GM18517 (cell line): ENCODE data around the gene IER2.

Experiments used
- ATAC-seq: cut with Tn5 transposase; IDR thresholded peaks from one replicate; pipeline ENCODE4 v1.9.1; 2021; ENCODE audit warnings: mild to moderate bottlenecking, moderate library complexity; ENCODE audit not compliant: unreplicated experiment

Gene IER2, protein sequence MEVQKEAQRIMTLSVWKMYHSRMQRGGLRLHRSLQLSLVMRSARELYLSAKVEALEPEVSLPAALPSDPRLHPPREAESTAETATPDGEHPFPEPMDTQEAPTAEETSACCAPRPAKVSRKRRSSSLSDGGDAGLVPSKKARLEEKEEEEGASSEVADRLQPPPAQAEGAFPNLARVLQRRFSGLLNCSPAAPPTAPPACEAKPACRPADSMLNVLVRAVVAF

DNA sequence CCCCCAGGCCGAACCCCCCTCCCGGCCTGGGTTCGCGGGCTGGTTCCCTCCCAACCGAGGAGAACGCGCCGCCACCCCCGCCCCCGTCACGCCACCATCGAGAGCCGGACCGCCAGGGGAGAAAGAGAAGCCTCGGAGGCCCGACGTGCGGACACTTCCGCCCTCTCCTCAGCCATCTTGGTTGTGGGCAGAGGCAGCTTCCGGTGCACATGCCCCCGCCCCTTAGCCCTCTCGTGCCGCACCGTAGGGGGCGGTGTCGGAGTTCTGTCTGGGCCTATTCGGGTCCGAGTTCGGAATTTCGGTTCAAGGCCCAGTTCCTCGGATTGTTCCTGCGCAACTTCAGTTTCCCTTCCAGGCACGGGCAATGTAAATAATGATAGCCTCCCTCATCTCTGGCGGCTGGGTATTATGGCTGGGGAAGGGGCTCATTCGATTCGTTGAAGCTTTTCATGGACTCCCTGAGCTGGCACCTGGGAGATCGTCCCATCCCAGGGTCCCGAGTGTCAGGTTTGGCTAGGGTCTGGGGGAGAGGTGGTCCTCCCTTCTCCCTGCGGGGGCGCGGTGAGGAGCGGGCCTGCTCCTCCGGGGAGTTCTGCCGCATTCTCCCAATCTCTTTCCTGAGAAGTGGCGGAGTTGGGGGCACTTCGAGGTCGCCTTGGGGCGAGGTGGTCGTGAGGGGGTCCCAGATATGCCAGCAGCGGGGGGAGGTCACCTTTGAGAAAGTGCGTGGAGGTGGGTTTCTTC, at the start of gene IER2, which contains the start of gene STX10:
Gene IER2 (plus strand): TSS at position 225 of the 744 bp plus-strand sequence. CDS start 2,776 bp downstream, outside the sequence.
Gene STX10 (minus strand): TSS at position 189 of the 744 bp plus-strand sequence. CDS start 202 bp downstream, outside the sequence.
- peak; percentile 34 for ATAC-seq

DNA sequence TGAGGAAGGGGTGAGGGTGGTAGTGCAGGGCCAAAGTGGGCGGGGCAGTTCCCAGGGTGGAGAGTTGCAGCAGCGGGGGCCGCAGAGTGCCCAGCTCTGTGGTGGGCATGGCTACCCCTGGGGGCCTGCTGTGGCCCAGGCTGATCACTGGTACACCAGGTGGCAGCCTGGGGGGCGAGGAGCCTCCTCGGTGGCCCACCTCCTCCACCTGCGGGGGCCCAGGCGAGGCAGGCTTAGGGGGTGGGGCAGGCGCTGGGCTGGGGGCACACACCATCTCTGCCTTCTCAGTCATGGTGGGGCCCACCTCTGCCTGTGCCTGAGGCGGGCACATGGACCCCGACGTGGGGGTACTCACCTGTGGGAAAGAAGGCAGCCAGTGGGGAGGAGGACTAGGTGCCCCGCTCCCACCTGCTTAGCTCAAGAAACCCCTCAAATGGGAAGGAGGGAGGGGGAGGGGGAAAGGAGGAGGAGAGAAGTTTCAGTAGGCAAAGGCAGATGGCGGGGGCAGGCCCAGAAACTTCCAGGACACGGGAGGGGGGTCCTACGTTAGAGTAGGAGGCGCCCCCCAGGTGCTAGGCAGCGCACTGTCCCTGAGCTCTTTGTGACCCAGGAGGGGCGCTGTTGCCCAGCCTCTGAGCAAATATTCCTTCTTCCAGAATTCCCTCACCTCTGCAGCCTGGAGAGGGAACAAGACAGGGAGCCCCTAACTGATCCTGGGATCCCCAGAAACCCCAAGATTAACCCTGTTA, 49.2 kb upstream of the IER2 start:
- no peak for ATAC-seq

DNA sequence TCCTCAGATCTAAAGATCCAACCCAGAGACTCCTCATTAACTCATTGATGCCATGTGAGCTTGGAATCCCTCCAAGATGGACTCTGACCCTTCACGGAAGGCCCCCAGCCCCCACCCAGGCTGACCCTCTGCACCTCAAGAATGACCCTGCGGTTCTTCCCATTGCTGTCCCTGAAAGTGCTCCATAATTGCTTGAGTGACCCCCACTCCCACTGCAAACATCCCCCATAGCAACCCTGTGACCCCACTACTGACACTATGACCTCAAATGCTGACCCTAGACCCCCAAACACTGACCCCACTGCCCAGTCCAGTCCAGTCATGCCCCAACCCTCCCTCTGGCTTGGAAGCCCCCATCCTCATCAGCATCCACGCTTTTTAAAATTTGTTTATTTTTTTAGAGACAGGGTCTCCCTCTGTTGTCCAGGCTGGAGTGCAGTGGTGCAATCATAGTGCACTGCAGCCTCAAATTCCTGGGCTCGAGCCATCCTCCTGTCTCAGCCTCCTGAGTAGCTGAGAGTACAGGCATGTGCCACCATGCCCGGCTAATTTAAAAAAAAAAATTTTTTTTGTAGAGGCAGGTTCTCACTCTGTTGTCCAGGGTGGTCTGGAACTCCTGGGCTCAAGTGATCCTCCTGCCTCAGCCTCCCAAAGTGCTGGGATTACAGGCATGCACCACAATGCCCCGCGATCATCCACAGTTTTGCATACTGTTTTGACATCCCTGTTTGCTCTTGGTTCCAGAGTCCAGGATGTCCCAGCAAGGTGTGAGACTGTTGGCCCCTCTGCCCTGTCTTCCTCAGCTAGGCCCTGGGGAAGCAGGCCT, 48.4 kb upstream of the IER2 start:
- no peak for ATAC-seq

DNA sequence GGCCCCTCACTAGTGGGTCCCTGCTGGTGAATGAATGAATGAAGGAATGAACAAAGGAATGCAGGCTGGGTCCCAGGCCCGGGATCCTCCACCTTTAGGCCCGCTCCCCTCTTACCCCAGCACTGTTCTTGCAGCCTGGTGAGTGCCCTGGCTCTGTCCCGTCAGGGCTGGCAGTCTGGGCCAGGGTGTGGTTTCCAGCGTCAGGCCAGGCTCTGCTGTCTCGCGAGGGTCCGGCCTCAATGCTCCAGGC, 47.9 kb upstream of the IER2 start:
- ATAC-seq = no peak

DNA sequence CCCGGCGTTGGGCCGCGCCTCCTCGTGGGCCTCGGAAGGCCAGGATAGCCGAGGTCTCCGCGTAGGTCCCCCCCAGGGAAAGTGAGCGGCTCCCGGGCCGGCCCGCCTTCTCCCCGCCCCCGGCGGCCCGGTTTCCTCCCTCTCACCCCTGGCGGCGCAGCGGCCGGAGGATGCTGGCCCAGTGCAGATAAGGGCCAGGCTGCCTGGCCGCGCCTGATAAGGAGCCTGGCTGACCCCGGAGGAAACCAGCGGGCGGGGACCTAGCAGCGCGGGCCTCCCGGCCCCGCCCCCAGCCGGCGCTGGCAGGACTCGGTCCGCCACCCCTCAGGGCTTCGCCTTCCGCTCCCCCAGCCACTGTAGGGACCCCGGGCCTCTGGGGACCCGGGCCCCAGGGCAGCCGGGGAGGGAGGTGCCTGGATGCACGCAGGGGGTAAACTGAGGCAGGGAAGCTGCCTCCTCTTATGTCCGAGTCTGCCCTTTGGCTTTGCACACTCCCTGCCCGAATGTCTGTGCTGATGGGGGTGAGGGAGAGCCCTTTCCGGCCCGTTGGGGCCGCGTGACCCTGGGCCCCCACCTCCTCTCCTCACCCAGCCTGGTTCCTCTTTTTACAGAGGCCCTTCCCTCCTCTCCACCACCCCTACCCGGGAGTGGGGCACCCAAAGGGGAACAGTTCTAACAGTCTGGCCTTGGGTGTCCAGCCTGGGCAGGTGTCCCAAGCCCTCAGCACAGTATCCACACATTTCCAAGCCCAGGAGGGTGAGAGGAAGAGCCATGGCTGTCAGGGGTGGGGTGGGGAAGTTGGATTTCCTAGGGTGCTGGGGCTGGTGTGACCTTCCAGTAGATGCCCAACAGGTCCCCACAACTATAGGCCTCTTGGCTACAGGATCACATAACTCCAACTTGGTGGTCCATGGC, 47.3 kb upstream of the IER2 start, which contains the start of gene LYL1:
Gene LYL1 (minus strand): TSS at position 193 of the 915 bp plus-strand sequence. CDS start 1,687 bp downstream, outside the sequence.
- ATAC-seq = peak; percentile 34

DNA sequence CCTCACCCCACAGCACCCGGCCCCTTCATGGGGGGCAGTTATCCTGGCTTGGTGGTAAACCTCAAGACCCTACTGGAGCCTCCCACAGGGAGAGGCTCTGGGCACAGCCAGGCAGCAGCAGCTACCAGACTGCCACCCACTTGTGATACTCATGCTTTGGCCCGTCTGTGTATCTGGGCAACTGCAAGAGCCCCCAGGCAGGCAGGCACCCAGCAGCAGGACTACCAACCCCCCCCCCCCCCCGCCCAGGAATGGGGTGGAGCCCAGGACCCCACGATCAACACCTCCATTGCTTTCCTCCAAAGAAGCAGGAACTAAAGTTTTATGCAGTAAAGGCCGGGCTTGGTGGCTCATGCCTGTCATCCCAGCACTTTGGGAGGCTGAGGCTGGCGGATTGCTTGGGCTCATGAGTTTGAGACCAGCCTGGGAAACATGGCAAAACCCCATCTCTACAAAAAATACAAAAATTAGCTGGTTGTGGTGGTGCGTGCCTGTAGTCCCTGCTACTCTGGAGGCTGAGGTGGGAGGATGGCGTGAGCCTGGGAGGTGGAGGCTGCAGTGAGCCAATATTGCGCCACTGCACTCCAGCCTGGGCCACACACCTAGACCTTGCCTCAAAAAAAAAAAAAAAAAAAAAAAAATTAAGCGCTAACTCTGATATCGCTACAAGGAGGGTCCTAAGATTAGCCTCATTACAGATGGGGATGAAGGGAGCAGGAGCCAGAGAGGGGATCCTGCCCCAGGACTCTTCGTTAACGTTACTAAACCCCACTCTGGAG, 46.4 kb upstream of the IER2 start:
- ATAC-seq = no peak

DNA sequence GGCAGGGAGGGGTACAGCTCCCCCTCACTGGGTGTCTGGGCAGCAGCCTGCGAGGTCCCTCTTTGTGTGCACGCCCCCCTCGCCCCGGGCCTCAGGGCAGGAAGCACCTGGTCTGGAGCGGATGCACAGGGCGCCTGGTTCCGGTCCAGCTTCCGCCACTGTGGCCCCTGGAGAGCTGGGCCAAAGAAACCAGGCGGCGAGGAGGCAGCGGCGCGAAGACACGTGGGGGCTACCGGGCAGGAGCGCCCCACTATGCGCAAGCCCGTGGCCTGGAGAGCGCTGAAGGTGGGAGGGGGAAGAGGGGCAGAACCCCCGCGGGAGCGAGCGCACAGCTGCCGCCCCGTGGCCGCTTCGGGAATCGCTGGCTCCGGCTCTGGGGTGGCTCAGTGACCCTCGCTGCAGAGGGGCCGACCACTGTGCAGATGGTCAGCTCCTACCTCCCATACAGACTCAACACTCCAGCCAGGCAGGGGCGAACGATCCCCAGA, 45.8 kb upstream of the IER2 start:
- peak; percentile 35 for ATAC-seq

DNA sequence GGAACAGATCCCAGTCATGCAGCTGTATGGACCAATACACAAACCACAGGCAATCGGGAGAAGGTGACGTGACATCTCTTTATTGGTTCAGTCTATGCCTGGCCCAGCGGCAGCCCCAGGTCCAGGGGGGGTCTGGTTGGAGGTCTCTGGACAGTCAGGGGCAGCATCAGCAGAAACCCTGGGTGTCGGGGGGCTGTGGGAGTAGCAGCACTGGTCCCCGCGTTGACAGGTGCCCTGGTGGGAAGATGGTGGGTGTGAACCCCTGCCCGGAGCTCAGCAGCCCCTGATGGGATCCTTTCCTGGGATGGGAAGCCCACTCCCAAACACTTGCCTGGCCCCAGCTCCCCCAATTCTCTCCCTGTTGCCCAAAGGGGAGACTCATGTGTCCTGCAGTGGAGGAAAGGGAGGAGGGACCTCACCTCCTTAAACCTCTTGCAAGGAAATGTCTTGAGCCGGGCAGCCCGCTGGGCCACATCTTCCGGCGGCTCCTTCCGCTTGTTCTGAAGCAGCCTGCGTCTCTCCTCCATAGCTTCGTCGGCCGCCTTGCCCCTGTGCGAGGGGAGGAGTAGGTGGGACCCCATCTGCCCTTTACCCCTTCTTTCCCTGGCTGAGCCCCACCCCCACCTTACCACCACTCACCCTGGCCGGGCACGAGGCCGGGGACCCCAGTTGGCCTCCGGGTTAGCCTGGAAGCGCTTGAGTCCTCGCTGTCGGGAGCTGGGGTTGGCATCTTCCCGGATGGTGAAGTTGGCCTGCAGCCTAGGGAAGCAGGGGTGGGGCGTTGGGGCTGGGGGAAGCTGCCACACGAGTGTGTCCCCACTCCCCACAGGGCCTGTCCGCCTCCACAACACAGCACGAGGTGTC, 45.1 kb upstream of the IER2 start:
- peak; percentile 6 for ATAC-seq

DNA sequence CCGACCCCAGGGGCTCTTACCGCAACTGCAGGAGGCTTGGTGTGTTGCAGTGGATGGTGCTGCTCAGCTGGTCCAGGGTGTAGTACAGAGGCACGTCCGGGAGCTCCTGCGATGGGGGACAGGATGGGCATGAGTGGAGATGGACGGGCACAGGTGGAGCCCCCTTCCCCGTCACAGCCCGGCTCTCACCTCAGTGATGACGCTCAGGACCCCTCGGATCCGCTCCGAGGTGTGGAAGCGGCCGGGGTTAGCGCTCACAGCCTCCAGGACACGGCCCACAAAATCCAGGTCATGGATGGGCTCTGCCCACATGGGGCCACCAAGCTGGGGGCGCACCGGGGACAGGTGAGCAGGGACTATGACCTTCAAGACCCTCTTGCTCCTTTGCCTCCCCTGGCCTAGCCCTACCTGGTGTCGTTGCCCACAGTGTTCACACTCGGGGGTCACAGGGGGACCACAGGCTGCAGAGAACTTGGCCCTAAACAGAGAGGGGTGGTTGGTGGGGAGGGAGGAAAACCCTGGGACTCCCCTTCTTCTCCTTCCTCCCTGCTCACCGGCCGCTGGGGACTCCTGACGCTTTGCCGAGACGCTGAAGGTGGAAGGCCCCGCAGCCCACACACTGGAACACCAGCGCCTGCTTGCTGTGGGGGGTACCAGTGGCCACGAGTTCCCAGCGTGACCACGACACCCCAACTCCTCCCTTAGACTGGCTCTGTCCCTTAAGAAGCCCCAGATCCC, 40.7 kb upstream of the IER2 start:
- ATAC-seq = no peak

DNA sequence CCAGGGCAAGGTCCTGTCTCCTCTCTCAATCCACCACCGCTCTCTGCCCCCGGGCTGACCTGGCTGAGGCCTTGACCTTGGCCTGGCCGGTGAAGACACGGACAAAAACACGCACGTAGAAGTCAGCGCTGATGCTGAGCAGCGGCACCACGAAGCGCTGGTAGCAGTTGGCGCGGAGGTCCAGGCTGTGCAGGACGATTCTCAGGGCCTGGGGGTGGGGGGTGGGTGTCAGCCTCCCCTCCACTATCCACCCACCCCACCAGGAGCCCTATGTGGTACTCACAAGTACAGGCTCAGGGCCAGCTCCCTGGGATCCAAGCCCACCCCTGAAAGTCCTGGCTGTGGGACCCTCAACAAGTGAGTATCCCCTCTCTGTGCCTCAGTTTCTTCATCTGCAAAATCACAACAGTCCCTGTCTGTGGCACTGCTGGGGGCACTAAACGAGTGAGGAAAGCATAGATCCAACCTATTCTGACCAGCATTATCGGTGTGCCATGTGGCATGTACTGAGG, 40.1 kb upstream of the IER2 start:
- ATAC-seq = no peak

DNA sequence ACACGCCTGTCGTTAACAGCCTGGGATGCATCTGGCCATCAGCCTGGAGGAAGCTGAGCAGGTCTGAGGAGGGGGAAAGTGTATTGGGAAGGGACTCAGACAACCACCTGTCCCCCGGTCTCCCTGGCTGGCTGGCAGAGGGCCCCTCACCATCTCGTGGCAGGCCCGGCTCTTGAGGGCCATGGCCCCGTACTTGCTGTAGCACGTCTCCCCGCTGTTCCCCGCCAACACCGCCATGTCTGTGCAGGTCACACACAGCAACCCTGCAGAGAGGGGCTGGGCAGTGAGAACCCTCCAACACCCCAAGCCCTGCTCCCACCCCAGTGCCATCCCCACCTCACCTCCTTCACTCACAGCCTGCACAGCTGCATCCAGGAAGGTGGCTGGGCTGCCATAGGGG, 37.7 kb upstream of the IER2 start:
- no peak for ATAC-seq

DNA sequence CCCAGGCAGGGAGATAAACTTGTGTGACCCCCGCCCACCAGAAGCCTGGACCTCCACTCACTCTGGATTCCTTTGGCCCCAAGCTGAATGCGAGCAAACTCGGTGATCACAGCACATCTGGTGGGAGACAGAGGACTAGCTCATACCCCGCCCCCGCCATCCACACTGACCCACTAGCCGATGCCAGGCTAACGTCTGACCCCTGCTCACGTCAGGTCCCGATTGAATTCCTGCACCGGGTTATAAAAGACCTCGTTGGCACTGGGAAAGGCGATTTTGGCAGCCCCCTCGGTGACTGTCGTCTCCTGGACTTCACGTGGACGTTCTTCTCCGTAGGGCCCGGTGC, 34.3 kb upstream of the IER2 start:
- ATAC-seq = no peak

DNA sequence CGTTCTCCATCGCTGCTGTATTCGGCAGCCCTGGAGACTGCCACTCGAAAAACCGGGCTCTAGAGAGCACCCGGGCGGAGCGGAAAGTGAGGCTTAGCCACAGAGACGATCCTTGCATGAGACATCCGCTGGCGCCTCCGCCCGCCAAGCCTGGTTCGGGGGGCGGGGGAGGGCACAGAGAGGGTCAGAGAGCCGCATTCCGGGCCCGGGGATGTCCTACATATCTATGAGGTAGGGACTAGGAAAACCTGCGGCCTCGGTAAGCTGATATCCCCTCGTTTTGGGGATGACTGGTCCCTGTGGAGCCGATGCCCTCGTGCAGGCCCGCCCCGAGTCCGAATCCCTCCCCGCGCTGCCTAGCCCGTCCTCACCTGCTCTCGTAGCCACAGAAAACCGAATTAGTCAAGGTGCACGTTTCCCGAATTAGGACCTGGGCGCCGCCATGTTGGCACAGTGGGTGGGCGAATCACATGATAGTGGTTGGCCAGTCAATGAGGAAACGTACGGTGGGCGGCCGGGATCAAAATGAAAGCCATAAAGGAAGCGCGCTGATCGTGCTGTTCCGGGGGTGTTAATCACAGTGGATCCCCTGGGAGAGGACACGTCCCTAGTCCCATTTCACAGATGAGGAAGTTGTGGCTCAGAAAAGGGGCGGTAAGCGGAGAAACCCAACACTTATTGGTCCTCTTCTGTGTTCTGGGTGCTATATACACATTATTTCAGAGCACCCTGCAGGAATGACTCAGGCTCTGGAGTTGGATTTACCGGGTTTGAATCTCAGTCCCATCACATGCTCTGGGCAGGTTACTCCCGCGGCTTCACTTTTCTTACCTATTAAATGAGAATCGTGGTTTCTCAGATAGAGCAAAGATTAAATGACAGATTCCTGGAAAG, 33.7 kb upstream of the IER2 start, which contains the start of gene TRMT1:
Gene TRMT1 (minus strand): TSS at position 459 of the 894 bp plus-strand sequence. CDS start 341 bp downstream, at position 118.
- no peak for ATAC-seq

DNA sequence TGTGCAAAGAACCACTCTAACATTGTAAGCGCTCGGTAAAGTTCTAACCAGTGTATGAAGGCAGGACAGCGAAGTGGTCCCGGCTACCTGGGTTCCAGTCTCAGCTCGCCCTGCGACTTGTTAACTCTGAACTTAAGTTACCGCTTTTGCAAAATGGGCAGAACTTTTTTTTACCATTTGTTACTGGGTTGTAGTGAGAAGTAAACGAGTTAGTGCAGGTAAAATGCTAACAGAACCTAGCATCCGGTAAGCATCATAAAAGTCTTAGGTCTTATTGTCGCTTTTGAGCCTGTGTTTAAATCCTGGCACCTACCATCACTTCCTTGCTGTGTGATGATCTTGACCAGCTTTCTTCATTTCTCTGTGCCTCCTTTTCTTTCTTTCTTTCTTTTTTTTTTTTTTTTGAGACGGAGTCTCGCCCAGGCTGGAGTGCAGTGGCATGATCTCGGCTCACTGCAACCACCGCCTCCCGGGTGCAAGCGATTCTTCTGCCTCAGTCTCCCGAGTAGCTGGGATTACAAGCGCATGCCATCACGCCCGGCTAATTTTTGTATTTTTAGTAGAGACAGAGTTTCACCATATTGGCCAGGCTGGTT, 32.9 kb upstream of the IER2 start:
- ATAC-seq = no peak

DNA sequence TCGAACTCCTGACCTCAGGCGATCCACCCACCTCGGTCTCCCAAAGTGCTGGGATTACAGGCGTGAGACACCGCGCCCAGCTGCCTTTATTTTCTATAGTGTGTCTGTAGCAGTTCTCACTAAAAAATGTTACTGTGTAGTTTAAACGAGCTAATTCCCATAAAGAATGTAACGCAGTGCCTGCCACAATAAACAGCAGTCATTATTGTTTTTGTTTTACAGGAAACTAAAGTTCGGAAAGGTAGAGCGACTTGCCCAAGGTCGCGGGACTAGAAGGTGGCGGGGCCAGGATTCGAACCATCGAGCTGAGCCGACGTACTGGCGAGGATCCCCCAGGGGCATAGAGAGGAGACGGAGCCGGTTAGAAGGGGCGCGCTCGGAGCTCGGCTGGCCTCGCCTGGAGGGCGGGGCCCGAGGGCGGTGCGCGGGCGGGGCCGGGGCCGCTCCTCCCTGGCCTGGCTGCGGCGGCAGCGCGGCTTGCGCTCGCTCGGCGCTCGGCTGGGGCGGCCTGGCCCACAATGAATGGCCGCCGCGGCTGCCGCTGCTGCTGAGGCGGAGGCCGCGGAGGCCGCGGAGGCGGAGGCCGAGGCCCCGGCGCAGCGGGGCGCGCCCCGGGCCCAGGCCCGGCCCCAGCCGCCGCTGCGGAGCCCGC, 32.3 kb upstream of the IER2 start, which contains the start of gene NACC1:
Gene NACC1 (plus strand): TSS at position 493 of the 652 bp plus-strand sequence. CDS start 16,944 bp downstream, outside the sequence.
- ATAC-seq = no peak
